Fibroblast of peridontal ligament (primary cell): ENCODE measurements around the gene MAP3K3.
A peak's percentile ranks its signal among the peaks of the same experiment; 100 is the strongest.

ENCODE experiments used
- DNase-seq: peaks from one replicate; pipeline ENCODE4 v3.0.0-alpha.2; 2010; ENCODE audit errors: extremely low read depth

Gene MAP3K3

DNA sequence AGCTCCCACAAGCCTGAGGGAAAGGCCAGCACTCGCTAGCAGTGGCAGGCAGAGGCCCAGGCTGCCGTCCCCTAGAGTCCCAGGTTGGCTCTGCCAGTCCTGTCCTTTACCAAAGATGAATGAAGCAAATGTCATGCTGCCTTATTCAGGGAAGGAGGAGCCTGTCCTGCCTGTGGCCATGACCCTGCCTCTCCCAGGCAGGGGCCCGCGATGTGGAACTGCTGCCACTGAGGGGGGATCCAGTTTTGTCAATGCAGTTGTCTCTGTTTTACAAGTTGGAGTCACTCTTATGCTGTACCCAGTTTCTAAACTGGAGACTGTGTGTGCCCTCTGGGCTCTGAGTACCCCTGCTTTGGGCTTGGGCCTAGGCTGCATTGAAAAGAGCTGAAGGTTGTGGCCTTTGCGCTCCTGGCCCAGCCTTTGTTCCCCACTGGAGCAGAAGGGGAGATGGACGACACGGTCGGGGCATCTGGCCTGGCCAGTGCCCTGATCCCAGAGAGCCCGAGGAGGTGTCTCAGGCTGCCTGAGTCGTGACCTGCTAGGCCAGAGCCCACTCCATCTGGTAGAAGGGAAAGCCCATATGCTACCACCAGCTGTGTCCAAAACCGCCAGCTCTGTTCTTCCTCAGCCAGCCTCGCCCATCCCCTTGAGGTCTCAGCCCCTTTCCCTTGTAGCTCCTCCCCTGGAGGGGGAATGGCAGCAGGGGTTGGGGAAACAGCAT lies 72.2 kb downstream of the MAP3K3 start:
- no peak for DNase-seq

GRCh38 chr17:63694950-63695773 lies 72.9 kb downstream of the MAP3K3 start:
- no peak for DNase-seq

GRCh38 chr17:63695889-63696288 lies 73.7 kb downstream of the MAP3K3 start:
- no peak for DNase-seq

GRCh38 chr17:63696381-63696961 lies 74.3 kb downstream of the MAP3K3 start:
- peak; percentile 26 for DNase-seq

DNA sequence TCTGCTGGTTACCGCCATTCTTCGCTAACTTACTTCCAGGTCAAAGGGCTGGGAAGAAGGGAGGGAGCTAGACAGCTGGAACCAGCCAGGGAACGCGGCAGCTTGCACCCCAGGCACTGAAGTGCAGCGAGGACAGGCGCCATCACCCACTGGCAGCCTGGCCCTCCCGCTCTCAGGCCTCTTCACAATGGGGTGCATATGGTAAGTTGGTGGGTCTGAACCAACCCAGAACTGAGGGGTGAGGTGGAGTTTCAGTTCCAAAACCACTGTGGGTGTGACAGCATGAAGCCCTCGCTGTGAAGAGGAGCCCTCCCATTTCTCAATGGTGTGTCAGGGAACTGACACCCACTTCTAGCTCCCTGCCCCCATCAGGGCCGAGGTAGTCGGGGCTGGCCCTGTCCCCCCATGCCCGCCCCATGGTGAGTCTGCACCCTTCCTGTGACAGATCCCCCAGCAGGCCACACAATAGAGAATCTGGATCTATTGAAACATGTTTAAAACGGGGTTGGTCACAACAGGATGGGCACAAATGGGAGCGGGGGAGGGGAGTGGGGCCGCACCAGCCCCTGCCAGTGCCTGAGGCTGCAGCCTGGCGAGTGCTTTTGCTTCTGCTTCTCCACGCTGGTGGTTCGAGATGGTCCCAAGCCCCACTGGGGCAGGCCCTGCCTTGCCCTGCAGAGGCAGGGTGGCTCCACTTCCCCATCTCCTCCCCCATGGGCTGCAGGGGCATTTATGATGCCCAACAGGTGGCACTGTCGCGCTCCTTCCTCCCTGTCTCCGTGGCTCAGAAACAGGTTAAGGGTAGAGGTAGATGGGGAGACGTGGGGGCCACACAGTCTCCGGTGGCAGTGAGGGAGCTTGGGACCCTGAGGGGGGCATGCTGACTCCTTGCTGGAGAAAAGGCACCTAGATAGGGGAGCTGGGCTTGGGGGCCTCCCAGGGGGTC lies 75.4 kb downstream of the MAP3K3 start:
- no peak for DNase-seq

GRCh38 chr17:63698381-63698885 lies 76.2 kb downstream of the MAP3K3 start:
- DNase-seq = no peak

DNA sequence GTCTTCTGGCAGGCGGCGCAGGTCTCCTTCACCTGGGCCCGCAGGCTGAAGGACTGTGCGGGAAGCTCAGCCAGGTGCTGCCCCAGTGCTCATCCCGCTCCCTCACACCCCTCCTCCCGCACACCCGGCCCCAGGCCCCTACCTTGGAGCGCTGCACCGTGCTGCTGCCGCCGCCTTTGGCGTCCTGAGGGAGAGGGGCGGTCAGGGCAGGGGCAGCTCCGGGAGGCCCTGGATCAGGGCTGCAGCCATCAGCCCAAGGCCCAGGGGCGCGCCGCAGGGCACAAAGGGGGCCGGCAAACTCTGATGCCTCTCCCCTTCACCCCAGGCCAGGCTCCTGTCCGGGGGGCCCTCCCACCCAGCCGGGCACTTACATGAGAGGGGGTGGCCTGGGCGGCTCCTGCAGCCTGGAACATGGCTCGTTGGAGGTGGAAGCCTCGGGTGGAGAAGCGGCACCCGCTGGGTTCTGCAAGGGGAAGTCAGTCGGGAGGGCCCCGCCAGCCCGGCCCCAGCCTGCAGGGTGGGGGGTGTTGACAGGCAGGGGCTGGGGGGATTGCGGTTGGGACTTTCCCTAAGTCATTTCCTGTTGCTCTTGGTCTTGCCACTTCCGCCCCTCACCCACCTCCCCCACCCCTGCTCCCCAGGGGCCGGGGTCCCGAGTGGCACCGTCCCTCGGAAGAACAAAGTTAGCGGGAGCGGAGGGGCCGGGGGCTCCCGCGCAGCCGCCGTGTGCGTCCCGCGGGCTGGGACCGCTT lies 76.8 kb downstream of the MAP3K3 start:
- DNase-seq = no peak

GRCh38 chr17:63699638-63700527 lies 77.7 kb downstream of the MAP3K3 start, which contains the start of gene LIMD2:
Gene LIMD2, minus strand, starts transcription at chr17:63700125. Its CDS starts 827 bp downstream, at chr17:63699298.
- no peak for DNase-seq

DNA sequence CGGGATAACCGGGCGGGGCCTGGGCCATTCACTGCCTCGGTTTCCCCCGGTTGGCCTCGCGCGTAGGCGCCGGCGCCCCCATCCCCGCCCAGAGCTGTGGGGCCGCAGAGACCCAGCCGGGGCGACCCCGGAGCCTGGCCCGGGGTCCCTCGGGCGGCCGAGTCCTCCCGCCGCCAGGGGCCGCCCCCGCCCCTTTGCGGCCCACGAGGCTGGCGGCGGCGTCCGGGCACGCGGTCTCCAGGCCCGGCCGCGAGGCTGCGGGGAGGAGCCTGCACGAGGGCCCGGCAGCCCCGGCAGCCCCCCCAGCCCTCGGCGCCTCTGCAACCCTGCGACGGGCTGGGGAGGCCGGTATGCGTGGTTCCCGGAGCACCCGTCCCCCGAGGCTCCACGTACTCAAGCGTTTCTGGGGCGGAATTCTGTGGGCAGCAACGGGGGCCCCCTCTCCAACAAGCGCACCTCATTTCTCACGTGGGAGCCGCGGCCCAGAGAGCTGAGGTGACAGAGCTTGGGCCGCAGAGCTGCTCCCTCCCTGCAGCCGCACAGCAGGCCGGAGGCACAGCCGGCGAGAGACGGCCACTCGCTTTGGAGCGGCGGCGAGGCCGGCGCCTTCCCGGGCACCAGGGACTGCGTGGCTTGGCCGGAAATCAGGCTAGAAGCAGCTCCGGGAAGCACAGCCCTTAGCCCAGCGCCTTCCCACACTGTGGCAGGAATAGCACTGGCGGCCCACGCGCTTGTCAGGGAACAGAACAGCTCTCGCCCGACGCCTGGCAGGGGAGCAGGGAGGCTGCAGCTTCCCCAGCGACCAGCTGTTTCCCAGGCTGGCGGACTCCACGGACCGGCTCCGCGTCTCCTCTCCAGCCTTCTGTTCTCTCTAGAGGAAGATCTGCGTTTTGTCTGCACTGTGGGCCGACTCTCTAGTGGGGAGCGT lies 78.6 kb downstream of the MAP3K3 start:
- DNase-seq = peak; percentile 25

DNA sequence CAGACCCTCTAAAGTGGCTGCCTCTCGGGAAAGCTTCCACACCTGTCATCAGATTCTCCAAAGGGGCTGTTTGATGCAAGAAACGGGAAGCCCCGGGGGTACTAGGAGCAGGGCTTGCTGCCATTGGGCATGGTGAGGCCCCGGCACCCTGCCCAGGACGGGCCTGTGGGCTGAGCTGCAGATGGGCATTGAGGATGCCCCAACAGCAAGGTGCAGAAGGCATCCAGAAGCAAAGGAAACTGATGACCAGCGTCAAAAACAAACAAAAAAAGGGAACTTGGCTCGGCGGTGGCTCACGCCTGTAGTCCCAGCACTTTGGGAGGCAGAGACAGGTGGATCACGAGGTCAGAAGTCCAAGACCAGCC lies 79.2 kb downstream of the MAP3K3 start:
- no peak for DNase-seq

DNA sequence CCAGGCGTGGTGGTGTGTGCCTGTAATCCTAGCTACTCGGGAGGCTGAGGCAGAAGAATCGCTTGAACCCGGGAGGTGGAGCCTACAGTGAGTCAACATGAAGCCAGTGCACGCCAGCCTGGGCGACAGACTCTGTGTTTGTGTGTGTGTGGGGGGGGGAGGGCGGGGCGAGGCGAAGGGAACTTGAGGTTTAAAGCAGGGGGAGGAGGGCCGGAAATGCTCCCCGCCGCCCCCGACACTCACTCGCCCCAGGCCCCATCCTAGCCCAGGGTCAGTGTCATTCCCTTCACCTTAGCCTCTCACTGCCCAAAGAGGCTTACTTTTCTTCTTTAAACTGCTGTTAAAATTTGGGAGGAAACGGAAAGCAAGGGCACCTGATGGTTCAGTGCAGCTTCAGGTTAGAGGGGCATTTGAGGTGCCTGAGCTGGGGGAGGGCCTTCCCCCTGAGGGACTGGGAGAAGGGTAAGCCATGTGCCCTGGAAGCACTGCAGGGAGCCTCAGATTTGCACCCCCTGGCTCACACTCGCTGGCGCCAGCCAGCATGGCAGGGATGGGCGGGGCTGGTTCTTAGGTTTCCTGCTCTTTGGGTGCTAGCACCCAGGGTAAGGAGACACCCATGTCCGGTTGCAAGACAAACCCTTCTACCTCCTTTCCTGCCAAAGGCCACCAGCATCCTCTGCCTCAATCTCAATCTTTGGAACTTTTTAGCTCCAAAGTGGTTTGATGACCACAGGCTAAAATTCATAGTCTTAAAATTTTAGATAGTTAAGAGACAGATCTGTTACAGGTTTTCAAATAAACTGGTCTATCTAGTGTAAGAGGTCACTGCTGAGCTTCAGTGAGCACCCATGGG lies 79.9 kb downstream of the MAP3K3 start:
- no peak for DNase-seq

DNA sequence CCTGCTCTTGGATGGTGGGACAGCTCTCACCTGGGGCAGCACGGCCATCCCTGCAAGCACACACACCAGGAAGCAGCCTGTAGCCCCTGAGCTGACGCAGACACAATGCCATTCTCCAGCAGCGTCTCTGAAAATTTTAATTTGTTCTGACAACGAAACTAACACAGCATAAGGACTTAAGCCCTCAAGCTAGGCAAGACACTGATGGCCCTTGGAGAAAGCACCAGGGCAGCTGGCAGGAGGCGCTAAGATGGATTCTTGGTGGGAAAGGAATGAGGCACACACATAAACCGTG lies 80.5 kb downstream of the MAP3K3 start:
- no peak for DNase-seq

GRCh38 chr17:63703029-63703428 lies 80.8 kb downstream of the MAP3K3 start:
- no peak for DNase-seq

- no peak for DNase-seq
Measured at GRCh38 chr17:63703556-63704258, 81.5 kb downstream of the MAP3K3 start.

- DNase-seq = no peak
Measured at GRCh38 chr17:63704259-63704576, 82.0 kb downstream of the MAP3K3 start.

DNA sequence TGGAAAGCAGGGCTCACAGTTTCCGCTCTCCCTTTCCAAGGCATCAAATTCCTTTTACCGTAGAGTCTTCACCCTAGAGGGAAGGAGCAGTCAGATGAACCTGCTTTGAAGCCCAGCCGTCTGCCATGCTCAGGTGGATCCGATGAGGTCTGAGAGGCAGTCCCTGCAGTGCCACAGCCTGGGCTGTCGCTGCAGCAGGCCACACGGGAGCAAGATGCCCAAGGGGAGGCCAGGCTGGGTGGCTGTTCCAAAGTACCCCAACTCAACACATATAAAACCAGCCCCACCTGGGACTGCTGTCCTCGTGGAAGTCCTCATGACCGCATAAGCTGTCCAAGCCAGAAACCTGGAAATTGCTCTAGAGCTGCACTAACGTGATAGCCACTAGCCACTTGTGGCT lies 82.6 kb downstream of the MAP3K3 start:
- DNase-seq = no peak

- no peak for DNase-seq
Measured at GRCh38 chr17:63705657-63706056, 83.4 kb downstream of the MAP3K3 start.
